Stimulated activated CD8-positive, alpha-beta memory T cell treated with anti-CD3 and anti-CD28 coated beads, Interleukin-7, amount 100 ng/mL, for 4 hours (primary cell): ENCODE data around the gene CHAF1B.
"Not testable (repeated sequence)": the region's sequence is repeated elsewhere in the genome, so short reads cannot be mapped to it uniquely, and the experiment has no call there.

Experiments used
- DNase-seq, 2 donors: peaks; one replicate each; pipeline ENCODE4 v3.0.0-alpha.2; 2020; ENCODE audit warnings: low read depth in 2 of 2

CHAF1B gene

GRCh38 chr21:36385233-36386030 is at the start of gene CHAF1B:
CHAF1B (plus strand) TSS chr21:36385392; CDS start chr21:36386137, 745 bp downstream.
- DNase-seq = peak; percentile 45 to 70

GRCh38 chr21:36337099-36337509 is 48.1 kb upstream of the CHAF1B start:
- no peak for DNase-seq

- no peak for DNase-seq
Observed at GRCh38 chr21:36338975-36339374, 46.2 kb upstream of the CHAF1B start.

- DNase-seq = not testable (repeated sequence)
Observed at GRCh38 chr21:36342581-36342980, 42.6 kb upstream of the CHAF1B start.

- no peak for DNase-seq
Observed at GRCh38 chr21:36344931-36345330, 40.3 kb upstream of the CHAF1B start.

GRCh38 chr21:36347278-36347961 is 37.8 kb upstream of the CHAF1B start:
- DNase-seq = no peak

- no peak for DNase-seq
Observed at GRCh38 chr21:36347962-36348328, 37.2 kb upstream of the CHAF1B start.

GRCh38 chr21:36349315-36349714 is 35.9 kb upstream of the CHAF1B start:
- no peak for DNase-seq

- DNase-seq = no peak
Observed at GRCh38 chr21:36350282-36350910, 34.8 kb upstream of the CHAF1B start.

- DNase-seq = no peak
Observed at GRCh38 chr21:36354918-36355680, 30.1 kb upstream of the CHAF1B start.

- no peak for DNase-seq
Observed at GRCh38 chr21:36355868-36356267, 29.3 kb upstream of the CHAF1B start.

GRCh38 chr21:36359185-36359584 is 26.0 kb upstream of the CHAF1B start:
- DNase-seq = no peak

- no peak for DNase-seq
Observed at GRCh38 chr21:36369064-36369685, 16.0 kb upstream of the CHAF1B start.

- no peak for DNase-seq
Observed at GRCh38 chr21:36375994-36376393, 9.2 kb upstream of the CHAF1B start.

GRCh38 chr21:36377391-36377842 is 7.8 kb upstream of the CHAF1B start:
- no peak for DNase-seq

GRCh38 chr21:36379251-36379650 is 5.9 kb upstream of the CHAF1B start:
- DNase-seq = no peak

GRCh38 chr21:36381841-36382589 is 3.2 kb upstream of the CHAF1B start:
- DNase-seq = no peak

- not testable (repeated sequence) for DNase-seq
Observed at GRCh38 chr21:36382722-36383121, 2.5 kb upstream of the CHAF1B start.

- DNase-seq = no peak
Observed at GRCh38 chr21:36384885-36385232, 333 bp upstream of the CHAF1B start.

- DNase-seq = no peak
Observed at GRCh38 chr21:36386031-36386642, 945 bp downstream of the CHAF1B start.
